HCT116 (cell line): ENCODE measurements around the gene SHISA2.

ENCODE experiments used
- CEBPB ChIP-seq: IDR thresholded peaks from 2 replicates; pipeline ENCODE4 v1.6.1; 2012; ENCODE audit warnings: low read depth
- EGR1 ChIP-seq: IDR thresholded peaks from 2 replicates; pipeline ENCODE4 v1.6.1; 2012; ENCODE audit warnings: low read depth
- EZH2 ChIP-seq: fragments of 200-600 bp; sonication (generic); IDR thresholded peaks from 2 replicates; pipeline ENCODE4 v1.6.1; 2017; ENCODE audit warnings: antibody characterized with exemption, mixed run types
- POLR2A ChIP-seq: IDR thresholded peaks from 2 replicates; pipeline ENCODE4 v1.7.0; 2011; ENCODE audit warnings: borderline replicate concordance; ENCODE audit not compliant: insufficient read depth, insufficient read length; ENCODE audit errors: extremely low read depth
- POLR2AphosphoS5 ChIP-seq: IDR thresholded peaks from 2 replicates; pipeline ENCODE4 v1.6.1; 2011; ENCODE audit warnings: mild to moderate bottlenecking, low read depth, low read length, moderate library complexity
- SIN3A ChIP-seq: IDR thresholded peaks from 2 replicates; pipeline ENCODE4 v1.6.1; 2012; ENCODE audit warnings: low read depth
- ZNF274 ChIP-seq: fragments of 200-500 bp; sonication (Bioruptor generic); IDR thresholded peaks from 2 replicates; pipeline ENCODE4 v1.6.1; 2014; ENCODE audit warnings: mild to moderate bottlenecking, low read depth, low read length, inconsistent platforms
- TF ChIP-seq, protein P1 (sequence below): IDR thresholded peaks from 2 replicates; pipeline ENCODE4 v1.6.1; 2011; ENCODE audit warnings: mild to moderate bottlenecking, low read length, moderate library complexity; ENCODE audit not compliant: insufficient replicate concordance; ENCODE audit errors: extremely low read depth
- TF ChIP-seq, protein P2 (sequence below), 3 experiments: fragments of 200-600 bp in 1 of 3; sonication (generic) in 1 of 3; IDR thresholded peaks in 2 of 3; conservative IDR thresholded peaks in 1 of 3; 2 replicates each; pipeline ENCODE4 v1.5.1; 2012 to 2017; ENCODE audit warnings: low read depth in 2 of 3, low read length in 2 of 3, antibody characterized with exemption in 1 of 3, borderline replicate concordance in 1 of 3, control low read depth in 1 of 3, mild to moderate bottlenecking in 1 of 3, mixed read lengths in 1 of 3, mixed run types in 1 of 3, moderate library complexity in 1 of 3; ENCODE audit not compliant: insufficient read depth in 1 of 3

GRCh38 chr13:26019881-26020870 is 31.6 kb downstream of the SHISA2 start:
- TF ChIP-seq CEBPB (no peak), EZH2 (no peak), EGR1 (no peak), POLR2AphosphoS5 (no peak), ZNF274 (no peak), POLR2A (no peak), SIN3A (no peak)
- TF ChIP-seq, protein P1, sequence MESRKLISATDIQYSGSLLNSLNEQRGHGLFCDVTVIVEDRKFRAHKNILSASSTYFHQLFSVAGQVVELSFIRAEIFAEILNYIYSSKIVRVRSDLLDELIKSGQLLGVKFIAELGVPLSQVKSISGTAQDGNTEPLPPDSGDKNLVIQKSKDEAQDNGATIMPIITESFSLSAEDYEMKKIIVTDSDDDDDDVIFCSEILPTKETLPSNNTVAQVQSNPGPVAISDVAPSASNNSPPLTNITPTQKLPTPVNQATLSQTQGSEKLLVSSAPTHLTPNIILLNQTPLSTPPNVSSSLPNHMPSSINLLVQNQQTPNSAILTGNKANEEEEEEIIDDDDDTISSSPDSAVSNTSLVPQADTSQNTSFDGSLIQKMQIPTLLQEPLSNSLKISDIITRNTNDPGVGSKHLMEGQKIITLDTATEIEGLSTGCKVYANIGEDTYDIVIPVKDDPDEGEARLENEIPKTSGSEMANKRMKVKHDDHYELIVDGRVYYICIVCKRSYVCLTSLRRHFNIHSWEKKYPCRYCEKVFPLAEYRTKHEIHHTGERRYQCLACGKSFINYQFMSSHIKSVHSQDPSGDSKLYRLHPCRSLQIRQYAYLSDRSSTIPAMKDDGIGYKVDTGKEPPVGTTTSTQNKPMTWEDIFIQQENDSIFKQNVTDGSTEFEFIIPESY = no peak
- TF ChIP-seq, protein P2, sequence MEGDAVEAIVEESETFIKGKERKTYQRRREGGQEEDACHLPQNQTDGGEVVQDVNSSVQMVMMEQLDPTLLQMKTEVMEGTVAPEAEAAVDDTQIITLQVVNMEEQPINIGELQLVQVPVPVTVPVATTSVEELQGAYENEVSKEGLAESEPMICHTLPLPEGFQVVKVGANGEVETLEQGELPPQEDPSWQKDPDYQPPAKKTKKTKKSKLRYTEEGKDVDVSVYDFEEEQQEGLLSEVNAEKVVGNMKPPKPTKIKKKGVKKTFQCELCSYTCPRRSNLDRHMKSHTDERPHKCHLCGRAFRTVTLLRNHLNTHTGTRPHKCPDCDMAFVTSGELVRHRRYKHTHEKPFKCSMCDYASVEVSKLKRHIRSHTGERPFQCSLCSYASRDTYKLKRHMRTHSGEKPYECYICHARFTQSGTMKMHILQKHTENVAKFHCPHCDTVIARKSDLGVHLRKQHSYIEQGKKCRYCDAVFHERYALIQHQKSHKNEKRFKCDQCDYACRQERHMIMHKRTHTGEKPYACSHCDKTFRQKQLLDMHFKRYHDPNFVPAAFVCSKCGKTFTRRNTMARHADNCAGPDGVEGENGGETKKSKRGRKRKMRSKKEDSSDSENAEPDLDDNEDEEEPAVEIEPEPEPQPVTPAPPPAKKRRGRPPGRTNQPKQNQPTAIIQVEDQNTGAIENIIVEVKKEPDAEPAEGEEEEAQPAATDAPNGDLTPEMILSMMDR (IDR thresholded peaks at IDR 0.05 in 2 of 3, conservative IDR thresholded peaks at IDR 0.05 in 1 of 3; ENCODE audit: borderline replicate concordance in 1 of 3, insufficient read depth in 1 of 3, low read depth in 2 of 3, low read length in 2 of 3) = no peak
